Mucosa of rectum (tissue), 2 donors: Measurements from ENCODE around the gene NADSYN1.
"Not testable (repeated sequence)": the region's sequence is repeated elsewhere in the genome, so short reads cannot be mapped to it uniquely, and the experiment has no call there.

ENCODE experiments used
- H3K27ac ChIP-seq, 2 donors: one replicate each; pipeline ENCODE4 v1.7.0; 2013; ENCODE audit warnings: inconsistent platforms in 2 of 2, low read depth in 2 of 2, low read length in 2 of 2
- H3K27me3 ChIP-seq, 2 donors: one replicate each; pipeline ENCODE4 v1.7.0; 2013; ENCODE audit warnings: low read length in 2 of 2; ENCODE audit not compliant: control insufficient read depth in 2 of 2, insufficient read depth in 2 of 2
- H3K36me3 ChIP-seq, 2 donors: one replicate each; pipeline ENCODE4 v1.7.0; 2013; ENCODE audit warnings: low read length in 2 of 2; ENCODE audit not compliant: control insufficient read depth in 2 of 2, insufficient read depth in 2 of 2
- H3K4me1 ChIP-seq, 2 donors: one replicate each; pipeline ENCODE4 v1.7.0; 2013; ENCODE audit warnings: low read length in 2 of 2, mild to moderate bottlenecking in 1 of 2; ENCODE audit not compliant: control insufficient read depth in 2 of 2, insufficient read depth in 2 of 2
- H3K4me3 ChIP-seq, 2 donors: one replicate each; pipeline ENCODE4 v1.7.0; 2013; ENCODE audit warnings: low read length in 2 of 2
- H3K9ac ChIP-seq, 2 donors: one replicate each; pipeline ENCODE4 v1.7.0; 2013; ENCODE audit warnings: low read length in 2 of 2, low read depth in 1 of 2, mild to moderate bottlenecking in 1 of 2
- H3K9me3 ChIP-seq, 2 donors: one replicate each; pipeline ENCODE4 v1.7.0; 2013; ENCODE audit warnings: low read length in 2 of 2; ENCODE audit not compliant: control insufficient read depth in 2 of 2
- donor health status: healthy.
- donor health status: Normal muscosa, but diverticular disease.

The NADSYN1 gene

GRCh38 chr11:71534711-71535608, 82.0 kb downstream of the NADSYN1 start:
- H3K4me3 ChIP-seq, H3K9me3 ChIP-seq, H3K36me3 ChIP-seq, H3K4me1 ChIP-seq, H3K27me3 ChIP-seq, H3K27ac ChIP-seq, H3K9ac ChIP-seq: not testable (repeated sequence)

DNA sequence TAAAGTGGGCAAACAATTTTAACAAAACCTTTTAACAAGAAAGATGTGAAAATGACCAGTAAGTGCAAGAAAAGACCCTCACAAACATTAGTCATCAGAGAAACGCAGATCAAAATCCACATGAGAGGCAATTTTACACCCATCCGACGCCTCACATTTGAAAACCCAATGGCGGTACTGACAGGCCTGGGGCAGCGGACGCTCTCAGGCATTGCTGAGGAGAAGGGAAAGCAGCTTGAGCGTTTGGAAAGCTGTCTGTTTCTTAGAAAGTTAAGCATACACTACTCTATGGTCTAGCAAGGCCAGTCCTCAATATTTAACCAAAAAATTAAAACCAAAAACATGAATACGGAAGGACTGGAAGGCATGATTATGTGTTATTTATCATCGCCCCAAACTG, 82.8 kb downstream of the NADSYN1 start:
- Histone ChIP-seq H3K9me3 (no peaks in the 10 kb centered on the region), H3K27ac (no peak overlapping the region), H3K4me1 (no peaks in the 10 kb centered on the region), H3K4me3 (no peak overlapping the region), H3K27me3 (no peaks in the 10 kb centered on the region), H3K36me3 (no peaks in the 10 kb centered on the region), H3K9ac (no peak overlapping the region)

DNA sequence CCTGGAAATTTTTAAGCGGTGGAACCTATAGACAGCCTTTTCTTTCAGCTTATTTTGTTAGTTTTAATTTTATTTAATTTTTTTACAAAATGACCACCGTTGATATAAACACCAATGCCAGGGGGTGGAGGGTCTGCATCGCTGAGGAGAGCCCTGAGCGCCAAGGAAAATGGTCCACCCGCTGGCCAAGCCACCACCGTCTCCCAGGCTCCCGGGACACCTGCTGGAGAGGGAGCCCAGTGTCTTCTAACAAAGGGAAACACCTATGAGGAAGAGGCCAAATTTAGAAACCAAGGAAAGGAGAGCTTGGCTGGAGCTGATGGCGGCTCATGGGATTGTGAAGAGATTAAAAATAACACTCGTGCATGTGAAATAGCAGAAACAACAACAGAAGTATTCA, 84.5 kb downstream of the NADSYN1 start:
- Histone ChIP-seq H3K27me3 (no peaks in the 10 kb centered on the region), H3K4me3 (no peak overlapping the region), H3K36me3 (no peaks in the 10 kb centered on the region), H3K9me3 (no peaks in the 10 kb centered on the region), H3K9ac (no peak overlapping the region), H3K4me1 (no peaks in the 10 kb centered on the region), H3K27ac (no peak overlapping the region)

GRCh38 chr11:71537977-71538665, 85.1 kb downstream of the NADSYN1 start, which contains the start of gene KRTAP5-8:
Gene KRTAP5-8, plus strand, starts transcription at chr11:71538025. Its CDS starts 31 bp downstream, at chr11:71538056.
- H3K4me3 ChIP-seq, H3K27ac ChIP-seq, H3K27me3 ChIP-seq, H3K36me3 ChIP-seq, H3K9me3 ChIP-seq, H3K9ac ChIP-seq, H3K4me1 ChIP-seq: not testable (repeated sequence)

- no peaks in the 10 kb centered on the region for H3K36me3 ChIP-seq
- no peaks in the 10 kb centered on the region for H3K9me3 ChIP-seq
- no peaks in the 10 kb centered on the region for H3K4me1 ChIP-seq
- no peak overlapping the region for H3K27ac ChIP-seq
- no peaks in the 10 kb centered on the region for H3K27me3 ChIP-seq
- no peak overlapping the region for H3K9ac ChIP-seq
- H3K4me3 ChIP-seq: no peak overlapping the region
These were observed 85.6 kb downstream of the NADSYN1 start for GRCh38 chr11:71538666-71538990.

GRCh38 chr11:71539017-71539416, 86.0 kb downstream of the NADSYN1 start:
- Histone ChIP-seq H3K27ac (no peak overlapping the region), H3K9me3 (no peaks in the 10 kb centered on the region), H3K4me1 (no peaks in the 10 kb centered on the region), H3K36me3 (no peaks in the 10 kb centered on the region), H3K27me3 (no peaks in the 10 kb centered on the region), H3K9ac (no peak overlapping the region), H3K4me3 (no peak overlapping the region)

DNA sequence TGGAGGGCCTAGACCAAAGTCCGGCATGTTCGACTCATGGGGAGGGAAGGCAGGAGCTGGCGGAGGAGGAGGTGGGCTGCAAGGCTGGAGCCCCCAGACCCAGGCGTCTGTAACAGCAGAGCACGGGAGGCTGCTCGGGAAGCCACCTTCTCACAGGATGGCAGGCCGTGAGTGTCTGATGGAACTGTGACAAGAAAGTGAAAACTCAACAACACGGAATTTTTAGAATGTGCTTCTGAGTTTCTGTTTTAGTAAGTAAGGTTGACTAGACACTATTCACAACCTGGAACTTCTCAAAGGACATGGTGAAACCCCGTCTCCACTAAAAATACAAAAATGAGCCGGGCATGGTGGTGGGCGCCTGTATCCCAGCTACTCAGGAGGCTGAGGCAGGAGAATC, 87.0 kb downstream of the NADSYN1 start:
- H3K9ac ChIP-seq, H3K27ac ChIP-seq, H3K4me1 ChIP-seq, H3K27me3 ChIP-seq, H3K9me3 ChIP-seq, H3K4me3 ChIP-seq, H3K36me3 ChIP-seq: not testable (repeated sequence)

GRCh38 chr11:71540521-71541304, 87.7 kb downstream of the NADSYN1 start:
- not testable (repeated sequence) for H3K9ac ChIP-seq, H3K27ac ChIP-seq, H3K4me1 ChIP-seq, H3K4me3 ChIP-seq, H3K27me3 ChIP-seq, H3K36me3 ChIP-seq, H3K9me3 ChIP-seq

- no peaks in the 10 kb centered on the region for H3K36me3 ChIP-seq
These were observed 89.4 kb downstream of the NADSYN1 start for GRCh38 chr11:71542382-71542781.

More at GRCh38 chr11:71542382-71542781, 89.4 kb downstream of the NADSYN1 start:
- Histone ChIP-seq H3K27ac (no peak overlapping the region), H3K27me3 (no peaks in the 10 kb centered on the region), H3K4me1 (no peaks in the 10 kb centered on the region), H3K9ac (no peak overlapping the region), H3K4me3 (no peak overlapping the region), H3K9me3 (no peaks in the 10 kb centered on the region)
